OCI-LY3 (cell line): ENCODE measurements around the gene FKBP9.

Source experiments
- EZH2phosphoT487 ChIP-seq: fragments of 200-600 bp; shearing (Covaris generic); IDR thresholded peaks from 2 replicates; pipeline ENCODE4 v1.6.1; 2018; ENCODE audit warnings: antibody characterized with exemption, mixed run types, low read depth
- TF ChIP-seq, protein P1 (sequence below): fragments of 200-600, 300-600 bp; sonication (generic); IDR thresholded peaks from 2 replicates; pipeline ENCODE4 v1.5.1; 2014; ENCODE audit warnings: antibody characterized with exemption, low read length, low read depth

DNA sequence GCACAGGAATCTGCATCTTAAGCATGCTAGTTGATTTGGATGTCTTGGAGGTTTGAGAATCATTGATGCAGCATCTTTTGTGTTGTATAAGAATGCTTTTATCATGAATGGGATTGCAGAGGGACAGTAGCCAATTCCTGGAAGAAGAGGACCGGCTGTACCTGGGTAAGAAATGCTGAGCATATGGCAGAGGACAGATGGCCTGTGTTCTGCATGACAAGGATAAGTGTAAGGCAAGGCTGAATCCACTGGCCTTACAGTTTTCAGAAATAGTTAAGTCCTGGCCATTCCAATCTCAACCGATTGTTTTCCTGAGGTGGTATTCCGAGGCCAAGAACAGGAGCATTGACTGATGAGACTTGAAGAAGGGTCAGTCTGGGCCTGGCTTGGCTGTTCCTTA is 41.2 kb upstream of the FKBP9 start:
- TF ChIP-seq, protein P1, sequence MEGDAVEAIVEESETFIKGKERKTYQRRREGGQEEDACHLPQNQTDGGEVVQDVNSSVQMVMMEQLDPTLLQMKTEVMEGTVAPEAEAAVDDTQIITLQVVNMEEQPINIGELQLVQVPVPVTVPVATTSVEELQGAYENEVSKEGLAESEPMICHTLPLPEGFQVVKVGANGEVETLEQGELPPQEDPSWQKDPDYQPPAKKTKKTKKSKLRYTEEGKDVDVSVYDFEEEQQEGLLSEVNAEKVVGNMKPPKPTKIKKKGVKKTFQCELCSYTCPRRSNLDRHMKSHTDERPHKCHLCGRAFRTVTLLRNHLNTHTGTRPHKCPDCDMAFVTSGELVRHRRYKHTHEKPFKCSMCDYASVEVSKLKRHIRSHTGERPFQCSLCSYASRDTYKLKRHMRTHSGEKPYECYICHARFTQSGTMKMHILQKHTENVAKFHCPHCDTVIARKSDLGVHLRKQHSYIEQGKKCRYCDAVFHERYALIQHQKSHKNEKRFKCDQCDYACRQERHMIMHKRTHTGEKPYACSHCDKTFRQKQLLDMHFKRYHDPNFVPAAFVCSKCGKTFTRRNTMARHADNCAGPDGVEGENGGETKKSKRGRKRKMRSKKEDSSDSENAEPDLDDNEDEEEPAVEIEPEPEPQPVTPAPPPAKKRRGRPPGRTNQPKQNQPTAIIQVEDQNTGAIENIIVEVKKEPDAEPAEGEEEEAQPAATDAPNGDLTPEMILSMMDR = no peak
- no peak for TF ChIP-seq EZH2phosphoT487
